SU-DHL-6 (cell line): ENCODE results near the gene LTB4R.

ENCODE experiments used
- H2AFZ ChIP-seq: fragments of 200-600 bp; sonication (generic); 2 replicates; pipeline ENCODE4 v1.6.1; 2014; ENCODE audit warnings: low read depth, mild to moderate bottlenecking, moderate library complexity, mixed read lengths, antibody characterized with exemption, low read length; ENCODE audit not compliant: severe bottlenecking
- H3F3A ChIP-seq: fragments of 200-600 bp; shearing (Covaris generic); 2 replicates; pipeline ENCODE4 v1.6.0; 2016; ENCODE audit warnings: antibody characterized with exemption, mild to moderate bottlenecking; ENCODE audit not compliant: insufficient read depth
- H3K27ac ChIP-seq: fragments of 200-600 bp; sonication (generic); 2 replicates; pipeline ENCODE4 v1.5.1; 2016; ENCODE audit warnings: low read depth, mild to moderate bottlenecking, low read length, moderate library complexity, mixed read lengths
- H3K27me3 ChIP-seq: fragments of 200-600 bp; sonication (generic), shearing (Covaris generic); 2 replicates; pipeline ENCODE4 v1.6.0; 2014; ENCODE audit warnings: mild to moderate bottlenecking, low read length
- H3K36me3 ChIP-seq: fragments of 200-600 bp; sonication (generic); 2 replicates; pipeline ENCODE4 v1.6.1; 2014; ENCODE audit warnings: mild to moderate bottlenecking, low read length, mixed read lengths
- H3K4me2 ChIP-seq: fragments of 300-600, 200-600 bp; shearing (Covaris generic), sonication (generic); 2 replicates; pipeline ENCODE4 v1.6.0; 2014; ENCODE audit warnings: low read length, low read depth, mild to moderate bottlenecking; ENCODE audit not compliant: poor library complexity, severe bottlenecking
- H3K4me3 ChIP-seq: fragments of 200-600 bp; sonication (generic); 2 replicates; pipeline ENCODE4 v1.5.1; 2014; ENCODE audit warnings: antibody characterized with exemption, low read length, mild to moderate bottlenecking, mixed read lengths; ENCODE audit not compliant: insufficient read depth, poor library complexity, severe bottlenecking
- H3K79me2 ChIP-seq: fragments of 200-600 bp; sonication (generic); 2 replicates; pipeline ENCODE4 v1.6.1; 2014; ENCODE audit warnings: mild to moderate bottlenecking, low read length, moderate library complexity; ENCODE audit not compliant: insufficient read depth
- H3K9ac ChIP-seq: fragments of 200-600 bp; sonication (generic); 2 replicates; pipeline ENCODE4 v1.7.0; 2014; ENCODE audit warnings: mild to moderate bottlenecking, low read length
- H3K9me2 ChIP-seq: fragments of 200-600 bp; sonication (generic); replicated peaks from 2 replicates; pipeline ENCODE4 v1.6.1; 2014; ENCODE audit warnings: low read length; ENCODE audit not compliant: insufficient read depth
- H3K9me3 ChIP-seq: fragments of 200-600 bp; sonication (generic); 2 replicates; pipeline ENCODE4 v1.6.1; 2014; ENCODE audit warnings: low read length, mixed read lengths; ENCODE audit not compliant: insufficient read depth
- H4K20me1 ChIP-seq: fragments of 200-600 bp; sonication (generic); 2 replicates; pipeline ENCODE4 v1.6.1; 2014; ENCODE audit warnings: low read depth, mild to moderate bottlenecking, antibody characterized with exemption, low read length, moderate library complexity, mixed read lengths
- CTCF ChIP-seq: fragments of 200-600 bp; sonication (generic); IDR thresholded peaks from one replicate; pipeline ENCODE4 v1.5.1; 2017; ENCODE audit warnings: antibody characterized with exemption, mild to moderate bottlenecking, low read length, moderate library complexity; ENCODE audit not compliant: insufficient read depth, poor library complexity, severe bottlenecking
- EZH2phosphoT487 ChIP-seq: fragments of 200-600 bp; sonication (generic), shearing (Covaris generic); conservative IDR thresholded peaks from 2 replicates; pipeline ENCODE4 v1.6.1; 2018; ENCODE audit warnings: mild to moderate bottlenecking, antibody characterized with exemption, low read length, moderate library complexity, mixed read lengths

LTB4R gene

GRCh38 chr14:24289649-24290280, 21.5 kb upstream of the LTB4R start:
- Histone ChIP-seq H3K4me2 (no peak overlapping the region), H3K27ac (no peak overlapping the region), H3F3A (no peaks in the 10 kb centered on the region)

GRCh38 chr14:24290746-24291145, 20.6 kb upstream of the LTB4R start:
- Histone ChIP-seq H3K4me2 (no peak overlapping the region), H3K27me3 (no peaks in the 10 kb centered on the region), H3K36me3 (no peaks in the 10 kb centered on the region), H3K9me2 (no peaks in the 10 kb centered on the region), H3K4me3 (no peak overlapping the region), H2AFZ (no peak overlapping the region), H4K20me1 (no peaks in the 10 kb centered on the region), H3F3A (0 out of 2 replicates have a peak, but pooled peaks cover 3% of the 10 kb centered on the region), H3K27ac (no peak overlapping the region), H3K9me3 (no peaks in the 10 kb centered on the region), H3K79me2 (no peaks in the 10 kb centered on the region), H3K9ac (no peak overlapping the region)
- TF ChIP-seq EZH2phosphoT487 (no peak), CTCF (no peak)

More at GRCh38 chr14:24289649-24290280, 21.5 kb upstream of the LTB4R start:
- Histone ChIP-seq H3K27me3 (no peaks in the 10 kb centered on the region), H3K79me2 (no peaks in the 10 kb centered on the region), H3K9me2 (no peaks in the 10 kb centered on the region), H3K9ac (no peak overlapping the region), H2AFZ (no peak overlapping the region), H3K9me3 (no peaks in the 10 kb centered on the region), H3K4me3 (no peak overlapping the region), H4K20me1 (no peaks in the 10 kb centered on the region), H3K36me3 (no peaks in the 10 kb centered on the region)
- TF ChIP-seq EZH2phosphoT487 (no peak), CTCF (no peak)

- Histone ChIP-seq H3K27me3 (no peaks in the 10 kb centered on the region), H3K9me3 (no peaks in the 10 kb centered on the region), H3K4me3 (no peak overlapping the region), H3K9me2 (no peaks in the 10 kb centered on the region), H3K36me3 (peaks cover 2% of the 10 kb centered on the region; the same call in 1 of the 2 replicates), H3K79me2 (no peaks in the 10 kb centered on the region), H3K4me2 (no peak overlapping the region), H2AFZ (no peak overlapping the region), H3F3A (0 out of 2 replicates have a peak, but pooled peaks cover 3% of the 10 kb centered on the region), H4K20me1 (no peaks in the 10 kb centered on the region), H3K27ac (no peak overlapping the region), H3K9ac (no peak overlapping the region)
- TF ChIP-seq CTCF (no peak), EZH2phosphoT487 (no peak)
Observed at GRCh38 chr14:24291446-24292117, 19.7 kb upstream of the LTB4R start.
